Neuronal stem cell (in vitro differentiated cells): ENCODE data around the gene CDK2AP2.

ENCODE experiments used
- DNase-seq: peaks from one replicate; pipeline ENCODE4 v3.0.0-alpha.2; 2013; ENCODE audit warnings: low spot score
- H2AFZ ChIP-seq: one replicate; pipeline ENCODE4 v1.6.1; 2013; ENCODE audit warnings: mild to moderate bottlenecking, low read length, inconsistent platforms
- H2AK5ac ChIP-seq: 2 replicates; pipeline ENCODE4 v1.6.1; 2013; ENCODE audit warnings: low read depth, mild to moderate bottlenecking, inconsistent platforms, low read length, moderate library complexity, mixed read lengths
- H2BK120ac ChIP-seq: 2 replicates; pipeline ENCODE4 v1.6.1; 2013; ENCODE audit warnings: low read depth, mild to moderate bottlenecking, inconsistent platforms, low read length, moderate library complexity, mixed read lengths
- H2BK12ac ChIP-seq: one replicate; pipeline ENCODE4 v1.6.1; 2013; ENCODE audit warnings: low read length, inconsistent platforms
- H2BK15ac ChIP-seq: 2 replicates; pipeline ENCODE4 v1.6.1; 2013; ENCODE audit warnings: mild to moderate bottlenecking, low read length, inconsistent platforms, mixed read lengths
- H2BK5ac ChIP-seq: one replicate; pipeline ENCODE4 v1.6.1; 2013; ENCODE audit warnings: inconsistent platforms, mild to moderate bottlenecking, low read length, moderate library complexity
- H3K14ac ChIP-seq: one replicate; pipeline ENCODE4 v1.6.1; 2013; ENCODE audit warnings: low read length, inconsistent platforms
- H3K18ac ChIP-seq: 2 replicates; pipeline ENCODE4 v1.6.1; 2013; ENCODE audit warnings: low read length, inconsistent platforms
- H3K23ac ChIP-seq: 2 replicates; pipeline ENCODE4 v1.6.1; 2013; ENCODE audit warnings: low read depth, mild to moderate bottlenecking, mixed read lengths, low read length, inconsistent platforms; ENCODE audit not compliant: poor library complexity
- H3K27ac ChIP-seq: replicated peaks from 3 replicates; pipeline ENCODE4 v1.5.1; 2013; ENCODE audit warnings: low read length, inconsistent platforms
- H3K27me3 ChIP-seq, 3 experiments: 2 replicates each; pipeline ENCODE4 v1.6.1; 2013; ENCODE audit warnings: low read length in 3 of 3, mild to moderate bottlenecking in 2 of 3, inconsistent platforms in 1 of 3, low read depth in 1 of 3, mixed read lengths in 1 of 3, moderate library complexity in 1 of 3; ENCODE audit not compliant: control insufficient read depth in 3 of 3, insufficient read depth in 3 of 3
- H3K36me3 ChIP-seq, 2 donors: replicated peaks in 1 of 2; 2 replicates each; pipeline ENCODE4 v1.6.1; 2013; ENCODE audit warnings: low read length in 2 of 2; ENCODE audit not compliant: control insufficient read depth in 2 of 2, insufficient read depth in 2 of 2
- H3K4ac ChIP-seq: 2 replicates; pipeline ENCODE4 v1.6.1; 2013; ENCODE audit warnings: inconsistent platforms, mild to moderate bottlenecking, low read length, moderate library complexity
- H3K4me1 ChIP-seq, 2 donors: 1 replicate in 1 of 2; 2 replicates in 1 of 2; pipeline ENCODE4 v1.6.1; 2013; ENCODE audit warnings: low read length in 2 of 2, low read depth in 1 of 2; ENCODE audit not compliant: control insufficient read depth in 2 of 2, insufficient read depth in 1 of 2
- H3K4me2 ChIP-seq: one replicate; pipeline ENCODE4 v1.6.1; 2013; ENCODE audit warnings: mild to moderate bottlenecking, low read length, inconsistent platforms; ENCODE audit not compliant: insufficient read depth, poor library complexity, severe bottlenecking
- H3K4me3 ChIP-seq, 2 donors: 2 replicates each; pipeline ENCODE4 v1.5.1; 2013; ENCODE audit warnings: low read length in 2 of 2, mild to moderate bottlenecking in 2 of 2, inconsistent platforms in 1 of 2, moderate library complexity in 1 of 2
- H3K79me1 ChIP-seq: one replicate; pipeline ENCODE4 v1.6.1; 2013; ENCODE audit warnings: low read depth, mild to moderate bottlenecking, inconsistent platforms, low read length, moderate library complexity
- H3K9ac ChIP-seq: one replicate; pipeline ENCODE4 v1.6.1; 2013; ENCODE audit warnings: mild to moderate bottlenecking, low read depth, low read length, inconsistent platforms; ENCODE audit not compliant: poor library complexity
- H3K9me3 ChIP-seq, 2 donors: replicated peaks in 1 of 2; 2 replicates each; pipeline versions ENCODE3 to v1.6.1; 2013; ENCODE audit warnings: low read length in 2 of 2, mild to moderate bottlenecking in 2 of 2, inconsistent platforms in 1 of 2, low read depth in 1 of 2, mixed read lengths in 1 of 2, moderate library complexity in 1 of 2; ENCODE audit not compliant: control insufficient read depth in 2 of 2, insufficient read depth in 1 of 2
- H4K8ac ChIP-seq: one replicate; pipeline ENCODE4 v1.6.1; 2013; ENCODE audit warnings: low read depth, mild to moderate bottlenecking, inconsistent platforms, low read length, moderate library complexity
- H4K91ac ChIP-seq: one replicate; pipeline ENCODE4 v1.6.1; 2013; ENCODE audit warnings: low read length, low read depth, mild to moderate bottlenecking, inconsistent platforms; ENCODE audit not compliant: poor library complexity
- WGBS, 2 donors: extraction: QIAGEN DNeasy Blood & Tissue Kit; methylation state at CpG; one replicate each; pipeline ENCODE4 v1.1.7; 2013; ENCODE audit warnings: missing lambda C conversion rate in 2 of 2, mixed read lengths in 1 of 2; ENCODE audit not compliant: insufficient read length in 2 of 2, insufficient replicate concordance in 1 of 2; ENCODE audit errors: extremely low coverage in 2 of 2; 5-methylcytosine and 5-hydroxymethylcytosine counted together

CDK2AP2 gene

GRCh38 chr11:67495234-67496005 is 12.5 kb downstream of the CDK2AP2 start:
- Histone ChIP-seq H3K23ac (no peak overlapping the region), H3K79me1 (peaks cover 12% of the 10 kb centered on the region), H3K4me3 (no peak overlapping the region), H3K27me3 (no peaks in the 10 kb centered on the region), H4K91ac (no peak overlapping the region), H2AFZ (no peak overlapping the region), H3K18ac (peak overlapping the region; percentile 17), H2BK12ac (no peak overlapping the region), H3K14ac (no peak overlapping the region), H4K8ac (peak overlapping the region; percentile 43), H2AK5ac (no peak overlapping the region), H3K4me2 (no peak overlapping the region), H3K4ac (no peak overlapping the region), H2BK15ac (no peak overlapping the region), H3K9ac (no peak overlapping the region), H3K9me3 (no peaks in the 10 kb centered on the region), H2BK5ac (no peak overlapping the region), H3K36me3 (peaks cover 63 to 90% of the 10 kb centered on the region in 2 donors), H2BK120ac (no peak overlapping the region), H3K4me1 (no peaks in the 10 kb centered on the region), H3K27ac (no peak overlapping the region)
- no peak for DNase-seq
- WGBS, 2 donors: no CpG with 5 or more reads among the region's 16 CpGs

GRCh38 chr11:67494371-67495233 is 13.4 kb downstream of the CDK2AP2 start:
- Histone ChIP-seq H4K91ac (no peak overlapping the region), H2BK5ac (no peak overlapping the region), H3K36me3 (peaks cover 65 to 90% of the 10 kb centered on the region in 2 donors), H2AK5ac (no peak overlapping the region), H3K18ac (peak overlapping the region; percentile 17), H3K4me2 (no peak overlapping the region), H3K14ac (no peak overlapping the region), H2BK12ac (no peak overlapping the region), H4K8ac (no peak overlapping the region), H3K23ac (no peak overlapping the region), H2AFZ (no peak overlapping the region), H3K79me1 (peaks cover 9% of the 10 kb centered on the region), H3K4me3 (no peak overlapping the region), H3K4ac (no peak overlapping the region), H2BK15ac (no peak overlapping the region), H3K4me1 (no peaks in the 10 kb centered on the region), H2BK120ac (no peak overlapping the region), H3K27me3 (no peaks in the 10 kb centered on the region), H3K9me3 (no peaks in the 10 kb centered on the region), H3K27ac (no peak overlapping the region), H3K9ac (no peak overlapping the region)
- WGBS, 2 donors: no CpG with 5 or more reads among the region's 59 CpGs
- DNase-seq: no peak

GRCh38 chr11:67493548-67494370 is 14.2 kb downstream of the CDK2AP2 start:
- no peak overlapping the region for H3K18ac ChIP-seq
- H2BK15ac ChIP-seq: no peak overlapping the region
- no peaks in the 10 kb centered on the region for H3K9me3 ChIP-seq
- no peak overlapping the region for H3K23ac ChIP-seq
- peaks cover 9% of the 10 kb centered on the region for H3K79me1 ChIP-seq
- no peak overlapping the region for H4K91ac ChIP-seq
- no peak overlapping the region for H3K4me3 ChIP-seq
- H2AK5ac ChIP-seq: no peak overlapping the region
- H4K8ac ChIP-seq: peak overlapping the region; percentile 92
- no peak overlapping the region for H3K4ac ChIP-seq
- H3K4me2 ChIP-seq: no peak overlapping the region
- DNase-seq: no peak
- no peak overlapping the region for H3K9ac ChIP-seq
- no peak overlapping the region for H2BK120ac ChIP-seq
- peaks cover 68 to 95% of the 10 kb centered on the region in 2 donors for H3K36me3 ChIP-seq
- no peaks in the 10 kb centered on the region for H3K27me3 ChIP-seq
- no peak overlapping the region for H2BK5ac ChIP-seq
- no CpG with 5 or more reads among the region's 65 CpGs for WGBS, 2 donors
- H3K27ac ChIP-seq: no peak overlapping the region
- H3K4me1 ChIP-seq: no peaks in the 10 kb centered on the region
- no peak overlapping the region for H3K14ac ChIP-seq
- no peak overlapping the region for H2AFZ ChIP-seq
- no peak overlapping the region for H2BK12ac ChIP-seq
